ENCODE results near the gene ZNF777.
A peak's percentile ranks its signal among the peaks of the same experiment; 100 is the strongest.

DNA sequence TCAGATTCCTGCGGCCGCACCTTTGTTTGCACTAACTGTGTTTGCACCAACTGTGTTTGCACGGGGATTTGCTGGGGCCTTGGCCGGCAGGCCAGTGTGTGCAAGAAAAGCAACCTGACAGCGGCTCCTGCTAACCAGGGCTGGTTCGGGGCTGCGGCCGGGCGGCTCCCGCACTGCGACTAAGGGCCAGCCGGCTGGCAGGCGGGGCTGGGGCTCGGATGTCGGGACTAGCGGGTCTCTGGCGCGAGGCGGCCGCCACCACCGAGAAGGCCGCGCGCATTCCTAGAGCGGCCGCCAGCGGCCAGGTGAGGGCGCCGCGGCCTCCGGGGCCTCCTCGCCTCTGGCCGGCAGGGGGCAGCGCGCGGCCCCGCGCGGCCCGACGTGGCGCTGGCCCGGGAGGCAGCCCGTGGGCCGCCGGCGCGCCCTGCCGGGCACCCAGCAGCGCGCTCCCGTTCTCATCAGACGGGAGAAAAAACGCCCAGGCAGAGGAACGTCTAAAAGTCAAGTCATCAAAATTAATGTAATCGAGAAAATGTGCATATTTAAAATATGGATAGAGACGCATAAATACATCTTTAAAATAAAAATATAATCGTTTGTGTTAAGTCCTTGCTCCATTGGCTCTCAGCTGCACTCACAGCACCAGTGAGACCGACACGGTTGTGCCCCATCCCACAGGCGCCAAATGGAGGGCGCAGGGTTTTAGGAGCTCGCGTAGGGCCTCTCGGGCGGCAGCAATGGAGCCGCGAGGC lies 38.5 kb downstream of the ZNF777 start:
- TF ChIP-seq CTCF (IDR thresholded peaks at IDR 0.05; ENCODE audit: insufficient read depth, low read length, poor library complexity, severe bottlenecking) (peak; percentile 37), EZH2phosphoT487 (conservative IDR thresholded peaks at IDR 0.05; ENCODE audit: low read length) (no peak)

Data from SU-DHL-6 (cell line).